ENCODE results near the gene LYSET.
"Not testable (repeated sequence)": the region's sequence is repeated elsewhere in the genome, so short reads cannot be mapped to it uniquely, and the experiment has no call there.

The LYSET gene

DNA sequence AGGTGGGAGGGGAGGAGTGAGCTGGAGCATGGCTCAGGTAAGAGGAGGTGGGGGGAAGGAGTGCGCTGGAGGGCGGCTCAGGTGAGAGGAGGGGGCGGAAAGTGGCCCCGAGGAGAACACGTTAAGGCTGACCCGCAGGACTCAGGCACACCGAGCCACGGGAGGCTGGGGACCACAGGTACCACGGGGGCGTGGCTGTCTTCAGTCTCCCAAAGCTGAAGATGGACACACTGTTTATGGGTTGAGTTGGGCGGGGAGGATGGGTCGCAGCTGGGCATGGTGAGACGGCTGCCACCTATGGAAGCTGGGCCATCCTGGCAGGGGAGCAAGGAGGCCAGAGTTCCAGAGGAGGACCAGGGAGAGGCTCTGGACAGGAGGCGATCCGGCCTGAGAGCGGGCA is 45.4 kb downstream of the LYSET start:
- no peak for DNase-seq

- peak; percentile 70 for DNase-seq
These were observed 46.2 kb downstream of the LYSET start for GRCh38 chr14:93231129-93231979.

GRCh38 chr14:93232159-93232558 is 47.0 kb downstream of the LYSET start:
- no peak for DNase-seq

DNA sequence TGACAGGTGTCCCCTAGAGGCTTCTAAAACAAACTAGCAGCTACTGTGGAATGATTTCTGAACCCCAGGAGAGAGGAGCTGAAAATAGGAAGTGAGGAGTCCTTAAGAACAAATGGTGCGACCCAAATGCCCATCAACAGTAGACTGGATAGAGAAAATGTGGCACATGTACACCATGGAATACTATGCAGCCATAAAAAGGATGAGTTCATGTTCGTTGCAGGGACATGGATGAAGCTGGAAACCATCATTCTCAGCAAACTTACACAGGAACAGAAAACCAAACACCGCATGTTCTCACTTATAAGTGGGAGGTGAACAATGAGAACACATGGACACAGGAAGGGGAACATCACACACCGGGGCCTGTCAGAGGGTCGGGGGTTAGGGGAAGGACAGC is 48.0 kb downstream of the LYSET start:
- DNase-seq, result not testable (repeated sequence)

DNA sequence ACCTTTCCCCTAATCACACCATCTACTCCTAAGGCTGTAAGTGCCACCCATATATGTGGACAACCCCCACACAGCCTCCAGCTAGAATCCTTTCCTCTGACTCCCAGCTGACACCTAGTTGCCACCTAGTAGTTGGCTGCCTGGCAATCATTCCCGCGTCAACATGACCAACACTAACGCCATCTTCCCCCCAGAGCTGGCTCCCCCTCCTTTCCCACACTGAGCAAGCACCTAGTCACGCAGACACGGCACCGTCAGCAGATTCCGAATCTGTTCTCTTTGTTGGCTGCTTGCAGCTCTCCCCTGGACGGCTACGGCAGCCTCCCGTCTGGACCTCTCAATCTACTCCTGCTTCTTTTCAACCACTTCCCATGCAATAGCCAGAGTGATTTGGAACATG is 49.7 kb downstream of the LYSET start:
- DNase-seq, result peak; percentile 10

Measured in NCI-H2227 treated with DMSO at 0.1 percent for 48 hours (cell line).